Inflammatory macrophage treated with lipopolysaccharide for 4 hours (primary cell): Measurements from ENCODE around the gene RAI14.

Source experiments
- DNase-seq: peaks from one replicate; pipeline ENCODE4 v3.0.0-alpha.2; 2020

RAI14 gene

DNA sequence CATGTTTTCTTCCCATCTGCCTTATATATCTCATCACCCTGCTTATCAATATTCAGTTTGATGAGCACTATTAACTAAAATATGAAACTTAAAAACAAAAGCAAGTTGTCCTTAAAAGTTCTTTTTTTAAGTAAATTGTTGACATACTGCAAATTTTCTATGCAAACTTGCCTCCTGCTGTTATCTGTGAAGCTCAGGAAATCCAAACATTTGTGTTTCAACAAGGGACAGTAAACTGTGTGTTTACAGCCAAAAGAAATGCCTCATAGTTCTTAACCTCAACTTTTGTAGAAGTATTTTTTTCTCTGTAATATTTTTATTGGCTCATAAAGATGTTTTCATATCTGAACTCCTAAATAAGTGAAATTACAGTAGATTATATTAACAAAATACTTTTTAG lies 175.2 kb downstream of the RAI14 start:
- DNase-seq, result no peak

DNA sequence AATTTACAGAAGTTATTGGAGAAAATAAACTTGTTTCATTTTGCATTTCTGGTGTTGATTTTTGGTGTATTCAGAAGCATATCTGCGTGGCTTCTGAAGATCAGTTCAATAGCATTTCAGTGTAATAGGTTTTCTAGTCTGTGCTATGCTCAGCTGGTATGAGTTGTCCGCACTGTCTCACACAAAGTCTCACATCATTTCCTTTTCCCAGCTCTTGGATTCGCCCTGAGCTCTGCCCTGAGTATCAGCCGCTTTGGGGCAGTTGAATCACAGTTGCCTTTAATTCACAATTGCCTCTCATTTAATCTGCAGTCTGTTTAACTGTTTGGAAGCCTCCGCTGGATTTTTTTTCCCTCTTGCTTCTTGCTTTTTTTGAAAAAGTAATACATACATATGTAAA lies 176.4 kb downstream of the RAI14 start:
- no peak for DNase-seq

DNA sequence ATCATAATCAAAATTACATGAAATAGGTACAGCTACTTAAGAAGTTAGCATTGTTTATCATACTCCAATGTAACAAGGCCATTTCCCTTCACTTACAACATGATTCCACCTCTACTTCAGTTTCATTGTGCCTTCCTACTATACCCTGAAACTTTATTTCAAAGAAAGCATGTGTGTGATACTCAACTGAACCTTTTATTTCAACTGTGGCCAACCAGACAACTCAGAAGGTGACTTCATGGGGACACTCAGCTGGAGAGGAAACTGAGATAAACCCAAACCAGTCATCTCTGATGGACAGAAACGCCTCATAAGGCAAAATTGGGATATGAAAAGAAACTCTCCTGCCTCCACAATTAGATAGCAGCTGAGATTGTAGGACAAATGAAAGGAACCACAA lies 177.0 kb downstream of the RAI14 start:
- DNase-seq, result no peak

DNA sequence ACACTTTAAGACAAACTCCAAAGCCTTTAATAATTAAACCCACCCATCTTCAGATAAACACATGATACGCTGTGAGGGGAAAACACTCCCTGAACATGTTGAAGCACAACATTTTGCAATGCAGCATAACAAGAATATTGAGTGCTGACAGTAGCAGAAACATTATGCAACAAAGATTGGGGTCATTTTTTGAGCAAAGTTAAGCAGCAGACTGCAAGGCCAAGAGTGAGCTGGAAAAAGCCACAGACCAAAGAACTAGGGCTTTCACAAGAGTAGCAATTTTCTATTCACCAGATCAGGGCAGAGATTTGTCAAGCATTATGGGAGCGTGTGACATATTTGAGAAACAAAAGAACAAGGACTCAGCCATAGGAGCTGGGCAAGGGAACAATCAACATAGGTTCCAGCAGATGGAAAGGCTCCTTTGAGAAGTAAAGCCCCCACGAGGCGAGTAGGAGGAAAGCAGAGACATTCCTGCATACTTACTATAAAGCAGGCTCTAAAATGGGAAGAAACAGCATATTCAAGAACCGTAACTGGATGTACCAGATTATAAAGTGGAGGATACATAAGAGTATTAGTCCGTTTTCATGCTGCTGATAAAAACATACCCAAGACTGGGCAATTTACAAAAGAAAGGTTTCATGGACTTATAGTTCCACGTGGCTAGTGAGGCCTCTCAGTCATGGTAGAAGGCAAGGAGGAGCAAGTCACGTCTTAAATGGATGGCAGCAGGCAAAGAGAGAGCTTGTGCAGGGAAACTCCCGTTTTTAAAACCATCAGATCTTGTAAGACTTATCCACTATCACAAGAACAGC lies 178.1 kb downstream of the RAI14 start:
- no peak for DNase-seq

- no peak for DNase-seq
Measured at GRCh38 chr5:34834794-34835089, 178.6 kb downstream of the RAI14 start.

DNA sequence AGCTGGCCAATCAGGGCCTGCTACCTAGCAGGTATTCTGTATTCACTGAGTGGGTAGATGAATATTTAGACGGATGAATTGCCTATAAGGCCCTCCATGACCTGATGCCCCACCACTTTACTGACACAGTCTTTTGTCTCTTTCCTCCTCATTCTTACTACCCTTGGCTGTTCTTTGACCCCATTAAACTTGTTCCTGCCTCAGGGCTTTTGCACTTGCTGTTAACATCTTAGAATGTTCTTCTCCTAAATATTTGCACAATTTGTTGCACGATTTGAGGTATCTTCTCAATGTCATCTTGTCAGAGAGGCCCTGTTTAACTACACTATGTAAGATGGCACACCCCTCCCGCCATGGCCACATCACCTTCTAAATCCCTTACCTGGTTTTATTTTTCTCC lies 179.5 kb downstream of the RAI14 start:
- DNase-seq, result no peak

- peak; percentile 79 for DNase-seq
Measured at GRCh38 chr5:34838785-34839714, 182.9 kb downstream of the RAI14 start, which contains the start of gene TTC23L. TTC23L (plus strand) TSS chr5:34839164; CDS start chr5:34840672, 1,508 bp downstream.

DNA sequence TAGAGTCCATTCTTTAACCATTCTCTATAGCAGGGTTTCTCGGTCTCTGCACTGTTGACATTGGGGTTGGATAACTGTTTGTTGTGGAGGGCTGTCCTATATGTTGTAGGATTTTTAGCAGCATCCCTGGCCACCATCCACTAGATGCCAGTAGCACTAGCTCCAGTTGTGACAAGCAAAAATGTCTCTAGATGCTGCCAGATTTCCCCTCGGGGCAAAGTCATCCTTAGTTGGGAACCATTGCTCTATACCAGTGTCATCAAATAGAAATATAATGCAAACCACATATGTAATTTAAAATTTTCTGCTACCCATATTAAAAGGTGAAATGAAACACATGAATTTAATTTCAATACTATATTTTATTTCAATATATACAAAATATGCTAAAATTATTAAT lies 185.7 kb downstream of the RAI14 start:
- no peak for DNase-seq

DNA sequence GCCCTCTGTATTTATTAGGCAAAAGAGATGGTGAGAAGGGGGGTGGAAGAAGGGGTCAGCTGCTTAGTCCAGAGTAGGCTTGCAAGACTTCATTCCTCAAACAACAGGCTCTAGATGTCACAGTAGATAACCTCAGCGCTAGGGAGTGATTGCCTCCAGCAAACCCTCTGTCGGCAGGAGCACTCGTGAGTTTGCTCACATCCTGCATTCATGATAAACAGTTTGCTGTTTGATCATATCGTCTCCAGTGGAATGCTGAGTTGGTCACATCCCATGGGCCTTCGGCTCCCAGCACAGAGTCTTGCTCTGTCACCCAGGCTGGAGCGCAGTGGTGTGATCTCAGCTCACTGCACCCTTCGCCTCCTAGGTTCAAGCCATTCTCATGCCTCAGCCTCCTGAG lies 186.4 kb downstream of the RAI14 start:
- DNase-seq, result no peak

GRCh38 chr5:34843497-34843896 lies 187.4 kb downstream of the RAI14 start:
- no peak for DNase-seq

GRCh38 chr5:34844106-34844505 lies 188.0 kb downstream of the RAI14 start:
- DNase-seq, result no peak

GRCh38 chr5:34844999-34845398 lies 188.9 kb downstream of the RAI14 start:
- DNase-seq, result no peak

DNA sequence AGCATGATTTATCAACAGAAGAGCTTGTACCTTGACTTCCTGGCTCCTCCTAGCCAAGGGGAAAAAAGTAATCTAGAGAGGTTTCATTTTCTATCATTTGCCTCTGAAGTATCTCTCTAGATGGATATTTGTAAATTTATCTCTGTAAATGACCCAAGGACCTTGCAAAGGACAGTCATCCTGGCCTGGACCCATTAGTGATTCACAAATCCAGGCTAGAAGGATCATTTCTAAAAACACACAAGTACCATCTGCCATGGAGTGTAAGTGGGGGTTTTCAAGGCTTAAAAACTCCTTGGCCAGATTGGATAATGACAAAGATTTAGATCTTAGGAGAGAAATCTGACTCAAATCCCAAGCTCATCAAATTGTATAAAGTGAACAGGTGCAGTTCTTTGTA lies 190.9 kb downstream of the RAI14 start:
- no peak for DNase-seq

- DNase-seq, result no peak
Measured at GRCh38 chr5:34847552-34847951, 191.4 kb downstream of the RAI14 start.

DNA sequence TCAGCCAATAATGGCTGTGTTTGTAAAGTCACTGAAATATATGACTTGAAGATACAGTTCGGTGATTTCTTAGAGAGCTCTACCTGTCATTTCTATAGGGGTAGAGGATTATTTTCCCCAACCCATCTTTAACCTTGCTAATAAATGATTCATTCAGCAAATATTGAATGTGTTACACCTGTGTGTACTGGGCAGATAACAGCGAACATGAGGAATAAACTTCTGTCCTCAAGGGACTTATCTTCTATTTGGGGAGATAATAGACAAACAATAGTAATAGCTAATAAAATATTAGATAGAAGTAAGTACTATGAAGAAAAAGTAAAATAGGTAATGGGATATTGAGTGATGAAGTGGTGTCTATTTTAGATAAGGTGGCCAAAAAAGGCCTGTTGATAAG lies 192.1 kb downstream of the RAI14 start:
- DNase-seq, result no peak

DNA sequence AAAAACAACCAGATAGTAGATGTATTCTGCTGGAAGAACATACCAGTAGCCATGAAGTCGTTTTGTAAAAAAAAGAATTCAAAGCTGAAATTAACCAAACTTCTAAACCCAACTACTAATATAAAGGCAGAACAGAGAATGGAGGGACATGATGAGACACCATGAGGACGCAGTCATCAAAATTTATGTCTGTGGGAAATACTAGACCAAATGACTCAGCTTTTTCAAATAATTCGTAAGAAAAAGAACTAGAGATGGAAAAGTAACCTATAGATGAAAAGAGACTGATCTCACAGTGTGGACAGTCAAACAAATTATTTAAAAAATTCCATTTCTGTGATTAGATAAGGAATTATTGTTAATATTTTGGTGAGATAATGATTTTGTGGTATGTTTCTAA lies 193.1 kb downstream of the RAI14 start:
- no peak for DNase-seq

DNA sequence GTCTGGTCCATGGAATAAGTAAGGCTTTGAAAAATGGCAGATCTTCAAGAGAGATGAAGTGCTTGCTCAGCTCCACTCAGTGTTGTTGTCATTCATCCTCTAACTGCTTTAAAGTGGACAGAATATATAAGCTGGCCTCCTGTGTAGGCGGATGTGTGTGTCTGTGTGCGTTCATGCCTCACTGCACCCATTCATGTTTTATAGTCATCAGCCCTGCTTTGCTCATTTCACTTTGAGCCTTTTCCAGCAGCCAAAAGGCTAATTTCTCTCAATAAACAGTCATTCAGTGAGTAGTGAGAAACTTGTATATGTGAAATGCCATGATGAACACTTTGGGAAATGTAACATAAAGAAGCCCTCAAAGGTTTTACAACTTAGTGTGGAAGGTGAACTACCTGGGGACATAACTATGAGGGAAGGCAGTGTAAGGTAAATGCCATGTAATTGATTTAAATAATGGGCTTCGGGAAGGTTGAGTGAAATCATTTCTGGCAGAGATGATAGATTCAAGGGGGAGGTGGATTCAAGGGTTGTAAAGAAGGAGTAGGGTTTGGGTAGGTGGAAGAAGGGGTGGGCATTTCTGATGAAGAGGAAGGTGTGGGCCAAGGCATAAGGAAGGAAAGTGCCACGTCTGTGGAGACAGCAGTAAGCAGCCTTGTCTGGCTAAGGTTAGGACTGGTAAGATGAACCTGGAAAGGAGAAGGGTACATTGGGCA lies 198.5 kb downstream of the RAI14 start:
- DNase-seq, result no peak

DNA sequence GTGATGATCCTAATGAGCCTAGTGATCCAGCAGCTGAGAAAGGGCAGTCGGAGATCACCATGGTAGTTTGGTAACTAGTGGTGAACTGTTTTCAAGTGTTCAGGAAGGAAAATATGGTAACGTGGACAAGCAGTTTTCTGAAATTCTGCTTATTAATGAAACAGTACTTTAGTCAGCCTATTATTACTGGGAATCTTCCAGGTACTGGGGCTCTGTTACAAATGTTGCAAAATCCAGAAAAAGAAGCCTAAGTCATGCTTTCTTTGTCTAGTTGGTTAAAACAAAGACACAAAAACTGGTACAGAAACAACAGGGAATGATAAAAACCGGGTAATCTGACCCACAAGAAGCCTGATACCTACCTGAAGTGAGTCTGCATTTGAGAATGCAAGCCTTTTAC lies 201.0 kb downstream of the RAI14 start:
- DNase-seq, result no peak

DNA sequence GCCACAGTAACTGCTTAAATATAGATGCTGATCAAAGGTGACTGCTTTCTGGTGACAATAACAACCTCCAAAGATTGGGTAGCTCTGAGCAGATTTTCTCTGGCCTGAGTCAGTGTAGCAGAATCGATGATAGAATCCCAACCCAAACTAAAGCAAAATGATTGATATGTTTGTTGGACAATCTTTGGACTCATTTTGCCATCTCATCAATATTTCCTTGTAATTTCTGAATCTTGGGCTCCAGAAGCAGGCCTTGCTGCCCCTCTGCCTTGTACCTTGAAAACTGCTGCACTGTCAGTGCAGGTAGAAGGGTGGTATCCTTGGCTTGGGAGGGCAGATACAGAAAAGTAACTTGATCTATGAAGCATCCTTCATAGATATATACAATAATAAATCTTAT lies 201.8 kb downstream of the RAI14 start:
- DNase-seq, result no peak

GRCh38 chr5:34858790-34859189 lies 202.7 kb downstream of the RAI14 start:
- no peak for DNase-seq

- no peak for DNase-seq
Measured at GRCh38 chr5:34859253-34859652, 203.1 kb downstream of the RAI14 start.

DNA sequence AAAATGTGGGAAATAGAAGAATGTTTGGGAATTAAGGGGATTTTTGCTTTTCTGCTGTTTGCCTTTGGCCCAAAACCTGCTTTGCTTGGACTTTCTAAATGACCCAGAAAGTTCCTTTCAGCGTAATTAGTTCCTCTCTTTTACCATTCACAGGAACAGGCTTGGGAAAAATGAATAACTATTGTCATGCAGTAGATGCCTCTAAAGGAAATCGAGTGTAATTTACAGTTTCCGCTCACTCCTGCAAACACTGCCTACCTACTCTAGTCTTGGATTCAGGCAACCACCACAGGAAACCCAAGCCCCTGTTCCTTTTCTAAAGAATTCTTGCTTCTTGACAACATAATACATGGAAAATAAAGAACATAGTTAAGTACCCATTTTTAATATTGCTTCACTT lies 207.8 kb downstream of the RAI14 start:
- DNase-seq, result no peak

DNA sequence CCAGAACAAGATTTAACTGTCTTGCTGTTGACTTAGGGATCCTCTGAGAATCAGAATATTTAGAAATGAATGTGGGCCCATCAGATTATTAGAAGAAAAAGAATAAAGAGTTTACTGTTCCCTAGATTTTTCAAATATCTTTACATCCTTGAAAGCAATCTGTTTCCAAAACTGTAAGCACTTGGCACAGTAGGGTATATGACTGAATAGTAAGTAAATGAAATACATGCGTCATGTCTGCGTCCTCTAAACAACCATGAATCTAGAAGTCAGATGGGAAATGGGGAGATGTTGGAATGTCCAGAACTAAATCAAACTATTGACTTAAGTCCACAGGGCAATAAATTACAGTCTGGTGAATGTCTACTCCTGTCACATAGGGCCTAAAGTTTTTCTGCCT lies 209.0 kb downstream of the RAI14 start:
- no peak for DNase-seq
